Activated CD4-positive, alpha-beta T cell treated with anti-CD3 and anti-CD28 coated beads, Interleukin-2, amount 50 U/mL, for 48 hours (primary cell): ENCODE results near the gene OVCH2.
"Not testable (repeated sequence)": the region's sequence is repeated elsewhere in the genome, so short reads cannot be mapped to it uniquely, and the experiment has no call there.

Experiments
- DNase-seq, 2 experiments: peaks; one replicate each; pipeline ENCODE4 v3.0.0-alpha.2; 2020

The OVCH2 gene

GRCh38 chr11:7706377-7706776 lies at the start of gene OVCH2:
Gene OVCH2 (minus strand): TSS chr11:7706477. CDS start chr11:7706394, 83 bp downstream.
- no peak for DNase-seq

GRCh38 chr11:7749456-7749855 lies 43.2 kb upstream of the OVCH2 start:
- DNase-seq, result no peak

GRCh38 chr11:7734767-7735166 lies 28.5 kb upstream of the OVCH2 start:
- DNase-seq, result not testable (repeated sequence)

- DNase-seq, result no peak
Measured at GRCh38 chr11:7714786-7715185, 8.5 kb upstream of the OVCH2 start.

- DNase-seq, result no peak
Measured at GRCh38 chr11:7703740-7704139, 2.5 kb downstream of the OVCH2 start.

GRCh38 chr11:7696424-7696823 lies 9.9 kb downstream of the OVCH2 start:
- no peak for DNase-seq

GRCh38 chr11:7694235-7694634 lies 12.0 kb downstream of the OVCH2 start:
- no peak for DNase-seq

- no peak for DNase-seq
Measured at GRCh38 chr11:7692426-7692825, 13.9 kb downstream of the OVCH2 start.

- DNase-seq, result no peak
Measured at GRCh38 chr11:7691759-7692350, 14.4 kb downstream of the OVCH2 start.

GRCh38 chr11:7690648-7691047 lies 15.6 kb downstream of the OVCH2 start:
- no peak for DNase-seq

GRCh38 chr11:7689239-7689638 lies 17.0 kb downstream of the OVCH2 start:
- no peak for DNase-seq

- DNase-seq, result no peak
Measured at GRCh38 chr11:7688238-7688826, 17.9 kb downstream of the OVCH2 start.

- DNase-seq, result no peak
Measured at GRCh38 chr11:7687386-7687785, 18.9 kb downstream of the OVCH2 start.

- DNase-seq, result no peak
Measured at GRCh38 chr11:7686761-7687160, 19.5 kb downstream of the OVCH2 start.

GRCh38 chr11:7683571-7683970 lies 22.7 kb downstream of the OVCH2 start:
- no peak for DNase-seq

GRCh38 chr11:7677796-7678201 lies 28.5 kb downstream of the OVCH2 start:
- DNase-seq, result no peak

- DNase-seq, result no peak
Measured at GRCh38 chr11:7677071-7677470, 29.2 kb downstream of the OVCH2 start.

GRCh38 chr11:7675631-7676030 lies 30.6 kb downstream of the OVCH2 start:
- DNase-seq, result no peak

GRCh38 chr11:7673724-7674434 lies 32.4 kb downstream of the OVCH2 start:
- peak in 1 of 2 experiments; percentile 27 for DNase-seq

- DNase-seq, result peak in 1 of 2 experiments; percentile 23
Measured at GRCh38 chr11:7672960-7673723, 33.1 kb downstream of the OVCH2 start, which contains the start of gene CYB5R2. Gene CYB5R2 (minus strand): TSS chr11:7673500. CDS start chr11:7672825, 675 bp downstream.

GRCh38 chr11:7672276-7672959 lies 33.9 kb downstream of the OVCH2 start:
- no peak for DNase-seq

- peak; percentile 45 to 63 for DNase-seq
Measured at GRCh38 chr11:7671347-7672215, 34.7 kb downstream of the OVCH2 start.
